A673 (cell line): Measurements from ENCODE around the gene INHBA. TPM values are rescaled to one million over a fixed set of nuclear protein-coding genes. Genes with fewer than 3 reads are reported as not detected.

Source experiments
- BruUV-seq: library from RNA; stranded (reverse); fragments of 400-500 nt; replicated peaks from 2 replicates; lab custom pipeline; 2021; lab: Mats Ljungman, UMichigan
- CTCF ChIA-PET: fragments of 300-600 bp; sonication (Branson Sonifier 250); formaldehyde crosslinking; loops from one replicate; lab custom pipeline; 2022; ENCODE audit warnings: antibody characterized with exemption; lab: Charles Lee
- POLR2A ChIA-PET: fragments of 300-600 bp; sonication (Branson Sonifier 250); formaldehyde crosslinking; loops from one replicate; lab custom pipeline; 2022; ENCODE audit warnings: antibody characterized with exemption; ENCODE audit not compliant: low non-redundant PET; lab: Charles Lee
- DNase-seq: peaks from one replicate; pipeline ENCODE4 v3.0.0-alpha.2; 2015; ENCODE audit warnings: low spot score
- H3K27ac ChIP-seq: fragments of 200-600 bp; sonication (generic); 2 replicates; pipeline ENCODE4 v1.5.1; 2016; ENCODE audit warnings: mixed run types, low read depth, mild to moderate bottlenecking, mixed read lengths, antibody characterized with exemption, low read length; ENCODE audit not compliant: poor library complexity, severe bottlenecking
- H3K27me3 ChIP-seq: fragments of 200-600 bp; sonication (generic); replicated peaks from 2 replicates; pipeline ENCODE4 v1.6.1; 2017; ENCODE audit warnings: mixed run types, low read depth, mild to moderate bottlenecking, mixed read lengths, antibody characterized with exemption, low read length; ENCODE audit not compliant: insufficient read depth, poor library complexity
- H3K36me3 ChIP-seq: fragments of 200-600 bp; sonication (generic); 2 replicates; pipeline ENCODE4 v1.6.1; 2016; ENCODE audit warnings: mixed run types, mild to moderate bottlenecking, mixed read lengths, antibody characterized with exemption, low read length; ENCODE audit not compliant: insufficient read depth, poor library complexity, severe bottlenecking
- H3K4me1 ChIP-seq: fragments of 200-600 bp; sonication (generic); 2 replicates; pipeline ENCODE4 v1.6.1; 2017; ENCODE audit warnings: mixed run types, mild to moderate bottlenecking, mixed read lengths, antibody characterized with exemption, low read length; ENCODE audit not compliant: insufficient read depth, poor library complexity, severe bottlenecking
- H3K4me3 ChIP-seq: fragments of 200-600 bp; sonication (generic); 2 replicates; pipeline ENCODE4 v1.5.1; 2016; ENCODE audit warnings: low read depth, mixed run types, mild to moderate bottlenecking, mixed read lengths, low read length; ENCODE audit not compliant: poor library complexity, severe bottlenecking
- H3K9me3 ChIP-seq: fragments of 200-600 bp; sonication (generic); 2 replicates; pipeline ENCODE4 v1.6.1; 2016; ENCODE audit warnings: mixed run types, low read depth, mild to moderate bottlenecking, mixed read lengths, antibody characterized with exemption, low read length; ENCODE audit not compliant: poor library complexity, severe bottlenecking
- CTCF ChIP-seq: fragments of 300-800, 200-600 bp; sonication (generic); conservative IDR thresholded peaks from 2 replicates; pipeline ENCODE4 v1.5.1; 2017; ENCODE audit warnings: low read depth, mild to moderate bottlenecking, antibody characterized with exemption, low read length, moderate library complexity, mixed read lengths
- EZH2 ChIP-seq: fragments of 200-600 bp; sonication (generic); IDR thresholded peaks from 2 replicates; pipeline ENCODE4 v1.6.1; 2017; ENCODE audit warnings: borderline replicate concordance, low read depth, mild to moderate bottlenecking, mixed read lengths, antibody characterized with exemption, low read length; ENCODE audit not compliant: poor library complexity, severe bottlenecking
- intact Hi-C: fragments of 100-400 bp; cut with micrococcal nuclease; formaldehyde crosslinking; loops from one replicate; pipeline ENCODE4 v1.10.0; 2022; ENCODE audit not compliant: unreplicated experiment
- total RNA-seq: library from RNA; stranded (reverse); gene quantifications from 2 replicates; pipeline ENCODE4 v1.2.3, GENCODE V29; 2021

Gene INHBA
- total RNA-seq, 1 experiment from 2014 or later: 1.7 TPM

- BruUV-seq: no TSS peak
- H3K27ac ChIP-seq: no peak overlapping the region
- H3K36me3 ChIP-seq: no peaks in the 10 kb centered on the region
- POLR2A ChIA-PET: no interaction called here
- no peak overlapping the region for H3K4me3 ChIP-seq
- no peaks in the 10 kb centered on the region for H3K9me3 ChIP-seq
- intact Hi-C loops: no loop called here
- TF ChIP-seq EZH2 (no peak), CTCF (no peak)
- H3K27me3 ChIP-seq: peaks cover 3% of the 10 kb centered on the region
- H3K4me1 ChIP-seq: peaks cover 12% of the 10 kb centered on the region
- CTCF ChIA-PET: no interaction called here
- no peak for DNase-seq
Observed at GRCh38 chr7:41698726-41699125, 4.2 kb downstream of the INHBA start.

- peaks cover 3% of the 10 kb centered on the region for H3K27me3 ChIP-seq
- BruUV-seq: no TSS peak
Observed at GRCh38 chr7:41698114-41698513, 4.8 kb downstream of the INHBA start.

GRCh38 chr7:41696323-41696916 lies 6.5 kb downstream of the INHBA start:
- H3K9me3 ChIP-seq: no peaks in the 10 kb centered on the region
- POLR2A ChIA-PET: no interaction called here
- intact Hi-C loops: loop anchor here (2.0 kb wide), 1 partner anchor 694 kb away; no protein-coding TSS in a partner anchor
- CTCF ChIA-PET: interaction anchor here (0.7 to 1.1 kb wide), 2 partner anchors 8 to 1464 kb away, joined by 3 to 4 read pairs; no protein-coding TSS in a partner anchor
- peaks cover 3% of the 10 kb centered on the region for H3K27me3 ChIP-seq
- TF ChIP-seq EZH2: no peak
- peak; percentile 91 for TF ChIP-seq CTCF
- peak; percentile 85 for DNase-seq
- H3K4me3 ChIP-seq: peak overlapping the region; percentile 18
- H3K4me1 ChIP-seq: peaks cover 18% of the 10 kb centered on the region
- no peak overlapping the region for H3K27ac ChIP-seq
- BruUV-seq: no TSS peak
- H3K36me3 ChIP-seq: no peaks in the 10 kb centered on the region

More at GRCh38 chr7:41698114-41698513, 4.8 kb downstream of the INHBA start:
- Histone ChIP-seq H3K4me3 (no peak overlapping the region), H3K9me3 (no peaks in the 10 kb centered on the region), H3K4me1 (peaks cover 16% of the 10 kb centered on the region), H3K36me3 (no peaks in the 10 kb centered on the region), H3K27ac (no peak overlapping the region)
- CTCF ChIA-PET: no interaction called here
- TF ChIP-seq CTCF (no peak), EZH2 (no peak)
- DNase-seq: no peak
- POLR2A ChIA-PET: no interaction called here
- intact Hi-C loops: no loop called here
